K562 (cell line): Measurements from ENCODE around the gene SERPINA3. TPM values are rescaled to one million over a fixed set of nuclear protein-coding genes. Genes with fewer than 3 reads are reported as not detected.

Experiments used
- ARHGAP35 ChIP-seq: fragments of 450-650 bp; IDR thresholded peaks from 2 replicates; pipeline ENCODE4 v1.6.1; 2018; ENCODE audit not compliant: partially characterized antibody
- THRAP3 ChIP-seq: fragments of 450-650 bp; IDR thresholded peaks from 2 replicates; pipeline ENCODE4 v1.6.1; 2016; ENCODE audit warnings: mild to moderate bottlenecking, inconsistent platforms, borderline replicate concordance
- ZBTB40 ChIP-seq, 2 experiments: fragments of 450-650 bp in 1 of 2; sonication (generic) in 1 of 2; formaldehyde crosslinking in 1 of 2; IDR thresholded peaks; 2 replicates each; pipeline versions ENCODE4 v1.7.1 to v1.9.0; 2016 to 2022; ENCODE audit warnings: inconsistent platforms in 1 of 2, mild to moderate bottlenecking in 1 of 2, missing genetic modification reagents in 1 of 2
- ZNF217 ChIP-seq: sonication (generic); formaldehyde crosslinking; IDR thresholded peaks from 2 replicates; pipeline ENCODE4 v1.8.0; 2022; ENCODE audit warnings: mild to moderate bottlenecking, missing genetic modification reagents
- polyA plus RNA-seq, 8 experiments: library from polyadenylated mRNA; depleted of rRNA in 4 of 8; stranded (reverse) in 5 of 8; unstranded in 3 of 8; fragments of >200 nt; fragmentation: Nextera tagmentation in 2 of 8; fragmentation: Illumina TruSeq in 1 of 8; extraction: Ambion mirVana in 2 of 8; extraction: Trizol in 1 of 8; gene quantifications; 2 replicates each; pipeline versions ENCODE4 v1.2.1 to v1.2.3, GENCODE V29; 2011 to 2014; ENCODE audit warnings: inconsistent platforms in 1 of 8, missing spikeins in 1 of 8
- total RNA-seq, 7 experiments: library from RNA; depleted of rRNA in 6 of 7; stranded (reverse); fragments of >200 nt in 6 of 7; fragmentation: Illumina TruSeq in 2 of 7; extraction: Trizol in 2 of 7; gene quantifications; 2 replicates each; pipeline versions ENCODE4 v1.2.1 to v1.2.3, GENCODE V29; 2011 to 2021; ENCODE audit warnings: low replicate concordance in 1 of 7

The SERPINA3 gene
- total and polyA plus RNA-seq, 9 of the 15 experiments (the other 6 are each of a cell fraction or from before 2014, with no cell fraction given) = 2.3 TPM; not detected in 8

DNA sequence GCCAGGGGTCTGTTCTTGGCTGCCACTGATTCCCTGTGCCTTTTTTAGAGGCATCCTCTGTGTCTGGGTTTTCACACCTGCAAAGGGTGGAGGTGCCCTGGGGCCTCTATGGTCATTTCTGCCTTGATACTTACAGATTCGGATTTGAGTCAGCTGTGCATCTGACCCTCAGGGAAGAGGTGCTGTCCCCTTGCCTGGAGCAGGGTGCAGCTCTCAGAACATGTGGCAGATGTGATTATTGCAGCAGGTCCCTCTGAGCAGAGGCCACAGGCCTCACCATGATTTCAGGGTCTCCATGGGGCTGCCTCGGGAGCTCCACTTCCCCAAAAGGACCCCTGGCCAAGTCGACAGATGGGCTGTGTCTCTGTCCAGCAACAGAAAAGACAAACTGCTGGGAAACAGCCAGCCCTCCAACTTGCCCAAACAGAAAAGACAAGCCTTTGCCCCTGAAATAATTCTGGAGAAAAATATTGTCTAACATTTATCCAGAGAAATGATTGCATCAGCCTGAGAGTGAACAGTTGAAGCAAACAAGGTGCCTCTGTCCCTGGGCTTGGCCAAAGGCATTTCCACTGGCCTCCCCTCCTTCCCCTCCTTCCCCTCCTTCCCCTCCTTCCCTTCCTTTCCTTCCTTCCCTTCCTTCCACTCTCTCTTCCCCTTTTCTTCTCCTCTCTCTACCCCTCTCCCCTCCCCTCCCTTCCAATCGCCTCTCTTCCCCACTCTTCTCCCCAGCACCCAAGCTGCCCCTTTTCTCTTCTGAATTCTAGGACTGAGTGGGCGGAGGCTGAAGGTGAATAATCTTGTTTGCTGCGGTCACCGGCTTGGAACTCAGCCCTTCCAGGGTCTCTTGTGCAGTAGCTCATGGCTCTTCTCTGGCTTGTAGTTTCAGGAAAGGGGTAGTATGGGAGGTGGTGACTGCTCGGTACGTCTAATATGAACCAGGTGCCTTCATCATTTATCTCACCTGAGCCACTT, 676 bp downstream of the SERPINA3 start (continued):
- TF ChIP-seq ZBTB40 (IDR thresholded peaks at IDR 0.05) (no peak), ZBTB40 (CRISPR knock-in tag; IDR thresholded peaks at IDR 0.05) (no peak), ZNF217 (no peak), ARHGAP35 (no peak), THRAP3 (no peak)
- TF ChIP-seq, all 486 proteins: peak for 0
